ENCODE data around the gene TELO2.

The TELO2 gene

DNA sequence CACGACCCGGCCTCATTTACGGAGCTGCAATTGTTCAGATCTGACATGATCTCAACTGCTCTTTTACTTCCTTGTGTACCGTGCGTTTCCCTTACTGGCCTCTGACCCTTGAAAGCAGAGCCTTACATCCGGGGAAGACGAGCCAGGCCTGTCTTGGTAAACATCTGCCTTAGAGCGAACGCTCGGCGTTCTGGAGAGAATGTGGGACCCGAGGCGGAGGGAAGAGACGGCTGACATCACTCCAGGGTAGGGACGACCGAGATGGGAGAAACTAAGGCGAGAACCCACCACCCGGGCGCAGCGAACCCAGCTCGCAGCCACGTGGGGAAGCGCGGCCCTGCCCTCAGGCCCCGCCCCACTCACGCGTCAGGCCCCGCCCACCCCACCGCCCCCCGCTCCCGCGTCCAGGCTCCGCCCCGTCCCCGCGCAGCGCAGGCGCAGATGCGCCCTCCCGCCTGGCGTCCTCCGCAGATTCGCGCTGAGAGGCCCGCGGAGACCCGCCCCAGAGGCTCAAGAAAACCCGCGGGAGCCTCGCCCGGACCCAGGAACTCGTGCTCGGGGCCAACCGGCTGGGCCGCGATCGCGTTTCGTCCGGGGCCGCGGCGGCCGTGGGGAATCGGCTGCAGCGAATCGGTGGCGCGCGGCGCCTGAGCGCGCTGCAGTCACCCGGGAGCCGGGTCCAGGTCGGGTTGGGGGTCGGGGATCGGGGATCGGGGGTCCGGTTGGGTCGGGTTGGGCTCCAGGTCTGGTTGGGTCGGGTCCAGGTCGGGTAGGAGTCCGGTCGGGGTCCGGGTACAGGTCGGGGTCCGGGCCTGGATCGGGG, at the start of gene TELO2:
TSS of gene TELO2 (plus strand) at position 438 of the 823 bp plus-strand sequence. CDS start 922 bp downstream, outside the sequence.
- peak within 1 kb of the TSS; percentile 77 for H3K4me3 ChIP-seq (ENCODE audit: low read depth, low read length)
- H3K27ac ChIP-seq (ENCODE audit: extremely low read depth, low read depth, low read length) = peak within 1 kb of the TSS; percentile 73
- POLR2A ChIA-PET = interaction anchor here (0.5 to 1.3 kb wide), 4 partner anchors 10 to 214 kb away, joined by 3 to 6 read pairs (median 4); partner anchors contain the start of gene MAPK8IP3
- H3K9me3 ChIP-seq (ENCODE audit: control insufficient read depth, insufficient read depth, low read depth, low read length) = no peaks in the 10 kb centered on the region
- 0 out of 2 replicates have a peak, but pooled peaks cover 2% of the 10 kb centered on the region for H3K4me1 ChIP-seq (ENCODE audit: control insufficient read depth, insufficient read depth, low read length)
- H3K36me3 ChIP-seq (ENCODE audit: control insufficient read depth in 2 of 2, insufficient read depth in 1 of 2, low read length in 2 of 2) = peaks cover 3 to 39% of the 10 kb centered on the region in 2 experiments; a peak in 2 of 3 replicates
- CTCF ChIA-PET = interaction anchor here (0.6 to 1.4 kb wide), 2 partner anchors 124 to 438 kb away, joined by 3 to 4 read pairs; no protein-coding TSS in a partner anchor
- TF ChIP-seq ZNF501 (tag by site-specific recombination; IDR thresholded peaks at IDR 0.05) (no peak), ZBTB48 (tag by site-specific recombination; IDR thresholded peaks at IDR 0.05) (no peak), ZNF354C (tag by site-specific recombination; IDR thresholded peaks at IDR 0.05; ENCODE audit: borderline replicate concordance, low read depth) (no peak), ZNF155 (tag by site-specific recombination; IDR thresholded peaks at IDR 0.05) (no peak), ZNF610 (tag by site-specific recombination; IDR thresholded peaks at IDR 0.05; ENCODE audit: borderline replicate concordance) (no peak), ZNF600 (tag by site-specific recombination; IDR thresholded peaks at IDR 0.05) (no peak), SCRT1 (tag by site-specific recombination; IDR thresholded peaks at IDR 0.05; ENCODE audit: borderline replicate concordance) (no peak), ZNF311 (tag by site-specific recombination; IDR thresholded peaks at IDR 0.05; ENCODE audit: borderline replicate concordance) (no peak), ZIC2 (tag by site-specific recombination; IDR thresholded peaks at IDR 0.05) (peak; percentile 33; the same call in 1 of the 2 replicates), ZNF335 (tag by site-specific recombination; conservative IDR thresholded peaks at IDR 0.05) (peak; percentile 75), ZNF16 (tag by site-specific recombination; IDR thresholded peaks at IDR 0.05; ENCODE audit: low read depth) (no peak), ZNF830 (tag by site-specific recombination; IDR thresholded peaks at IDR 0.05; ENCODE audit: low read depth) (no peak), ZNF791 (tag by site-specific recombination; IDR thresholded peaks at IDR 0.05) (no peak), ZNF175 (tag by site-specific recombination; IDR thresholded peaks at IDR 0.05) (no peak), ZNF664 (tag by site-specific recombination; IDR thresholded peaks at IDR 0.05) (no peak), ZBTB20 (tag by site-specific recombination; IDR thresholded peaks at IDR 0.05) (peak; percentile 50; the same call in 1 of the 2 replicates), GLI4 (tag by site-specific recombination; IDR thresholded peaks at IDR 0.05) (no peak), ZNF596 (tag by site-specific recombination; IDR thresholded peaks at IDR 0.05) (no peak), ZNF341 (tag by site-specific recombination; IDR thresholded peaks at IDR 0.05; ENCODE audit: low read depth) (no peak), GLIS1 (tag by site-specific recombination; IDR thresholded peaks at IDR 0.05) (no peak)
- TF ChIP-seq, protein P1, sequence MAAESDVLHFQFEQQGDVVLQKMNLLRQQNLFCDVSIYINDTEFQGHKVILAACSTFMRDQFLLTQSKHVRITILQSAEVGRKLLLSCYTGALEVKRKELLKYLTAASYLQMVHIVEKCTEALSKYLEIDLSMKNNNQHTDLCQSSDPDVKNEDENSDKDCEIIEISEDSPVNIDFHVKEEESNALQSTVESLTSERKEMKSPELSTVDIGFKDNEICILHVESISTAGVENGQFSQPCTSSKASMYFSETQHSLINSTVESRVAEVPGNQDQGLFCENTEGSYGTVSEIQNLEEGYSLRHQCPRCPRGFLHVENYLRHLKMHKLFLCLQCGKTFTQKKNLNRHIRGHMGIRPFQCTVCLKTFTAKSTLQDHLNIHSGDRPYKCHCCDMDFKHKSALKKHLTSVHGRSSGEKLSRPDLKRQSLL (tag by site-specific recombination; IDR thresholded peaks at IDR 0.05) = no peak
- TF ChIP-seq, protein P2, sequence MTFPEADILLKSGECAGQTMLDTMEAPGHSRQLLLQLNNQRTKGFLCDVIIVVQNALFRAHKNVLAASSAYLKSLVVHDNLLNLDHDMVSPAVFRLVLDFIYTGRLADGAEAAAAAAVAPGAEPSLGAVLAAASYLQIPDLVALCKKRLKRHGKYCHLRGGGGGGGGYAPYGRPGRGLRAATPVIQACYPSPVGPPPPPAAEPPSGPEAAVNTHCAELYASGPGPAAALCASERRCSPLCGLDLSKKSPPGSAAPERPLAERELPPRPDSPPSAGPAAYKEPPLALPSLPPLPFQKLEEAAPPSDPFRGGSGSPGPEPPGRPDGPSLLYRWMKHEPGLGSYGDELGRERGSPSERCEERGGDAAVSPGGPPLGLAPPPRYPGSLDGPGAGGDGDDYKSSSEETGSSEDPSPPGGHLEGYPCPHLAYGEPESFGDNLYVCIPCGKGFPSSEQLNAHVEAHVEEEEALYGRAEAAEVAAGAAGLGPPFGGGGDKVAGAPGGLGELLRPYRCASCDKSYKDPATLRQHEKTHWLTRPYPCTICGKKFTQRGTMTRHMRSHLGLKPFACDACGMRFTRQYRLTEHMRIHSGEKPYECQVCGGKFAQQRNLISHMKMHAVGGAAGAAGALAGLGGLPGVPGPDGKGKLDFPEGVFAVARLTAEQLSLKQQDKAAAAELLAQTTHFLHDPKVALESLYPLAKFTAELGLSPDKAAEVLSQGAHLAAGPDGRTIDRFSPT (tag by site-specific recombination; IDR thresholded peaks at IDR 0.05) = no peak
- TF ChIP-seq, protein P3, sequence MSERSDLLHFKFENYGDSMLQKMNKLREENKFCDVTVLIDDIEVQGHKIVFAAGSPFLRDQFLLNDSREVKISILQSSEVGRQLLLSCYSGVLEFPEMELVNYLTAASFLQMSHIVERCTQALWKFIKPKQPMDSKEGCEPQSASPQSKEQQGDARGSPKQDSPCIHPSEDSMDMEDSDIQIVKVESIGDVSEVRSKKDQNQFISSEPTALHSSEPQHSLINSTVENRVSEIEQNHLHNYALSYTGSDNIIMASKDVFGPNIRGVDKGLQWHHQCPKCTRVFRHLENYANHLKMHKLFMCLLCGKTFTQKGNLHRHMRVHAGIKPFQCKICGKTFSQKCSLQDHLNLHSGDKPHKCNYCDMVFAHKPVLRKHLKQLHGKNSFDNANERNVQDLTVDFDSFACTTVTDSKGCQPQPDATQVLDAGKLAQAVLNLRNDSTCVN (tag by site-specific recombination; optimal IDR thresholded peaks at IDR 0.05) = peak; percentile 93
- TF ChIP-seq, protein P4, sequence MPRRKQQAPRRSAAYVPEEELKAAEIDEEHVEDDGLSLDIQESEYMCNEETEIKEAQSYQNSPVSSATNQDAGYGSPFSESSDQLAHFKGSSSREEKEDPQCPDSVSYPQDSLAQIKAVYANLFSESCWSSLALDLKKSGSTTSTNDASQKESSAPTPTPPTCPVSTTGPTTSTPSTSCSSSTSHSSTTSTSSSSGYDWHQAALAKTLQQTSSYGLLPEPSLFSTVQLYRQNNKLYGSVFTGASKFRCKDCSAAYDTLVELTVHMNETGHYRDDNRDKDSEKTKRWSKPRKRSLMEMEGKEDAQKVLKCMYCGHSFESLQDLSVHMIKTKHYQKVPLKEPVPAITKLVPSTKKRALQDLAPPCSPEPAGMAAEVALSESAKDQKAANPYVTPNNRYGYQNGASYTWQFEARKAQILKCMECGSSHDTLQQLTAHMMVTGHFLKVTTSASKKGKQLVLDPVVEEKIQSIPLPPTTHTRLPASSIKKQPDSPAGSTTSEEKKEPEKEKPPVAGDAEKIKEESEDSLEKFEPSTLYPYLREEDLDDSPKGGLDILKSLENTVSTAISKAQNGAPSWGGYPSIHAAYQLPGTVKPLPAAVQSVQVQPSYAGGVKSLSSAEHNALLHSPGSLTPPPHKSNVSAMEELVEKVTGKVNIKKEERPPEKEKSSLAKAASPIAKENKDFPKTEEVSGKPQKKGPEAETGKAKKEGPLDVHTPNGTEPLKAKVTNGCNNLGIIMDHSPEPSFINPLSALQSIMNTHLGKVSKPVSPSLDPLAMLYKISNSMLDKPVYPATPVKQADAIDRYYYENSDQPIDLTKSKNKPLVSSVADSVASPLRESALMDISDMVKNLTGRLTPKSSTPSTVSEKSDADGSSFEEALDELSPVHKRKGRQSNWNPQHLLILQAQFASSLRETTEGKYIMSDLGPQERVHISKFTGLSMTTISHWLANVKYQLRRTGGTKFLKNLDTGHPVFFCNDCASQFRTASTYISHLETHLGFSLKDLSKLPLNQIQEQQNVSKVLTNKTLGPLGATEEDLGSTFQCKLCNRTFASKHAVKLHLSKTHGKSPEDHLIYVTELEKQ (tag by site-specific recombination; IDR thresholded peaks at IDR 0.05; ENCODE audit: borderline replicate concordance) = no peak
- TF ChIP-seq, protein P5, sequence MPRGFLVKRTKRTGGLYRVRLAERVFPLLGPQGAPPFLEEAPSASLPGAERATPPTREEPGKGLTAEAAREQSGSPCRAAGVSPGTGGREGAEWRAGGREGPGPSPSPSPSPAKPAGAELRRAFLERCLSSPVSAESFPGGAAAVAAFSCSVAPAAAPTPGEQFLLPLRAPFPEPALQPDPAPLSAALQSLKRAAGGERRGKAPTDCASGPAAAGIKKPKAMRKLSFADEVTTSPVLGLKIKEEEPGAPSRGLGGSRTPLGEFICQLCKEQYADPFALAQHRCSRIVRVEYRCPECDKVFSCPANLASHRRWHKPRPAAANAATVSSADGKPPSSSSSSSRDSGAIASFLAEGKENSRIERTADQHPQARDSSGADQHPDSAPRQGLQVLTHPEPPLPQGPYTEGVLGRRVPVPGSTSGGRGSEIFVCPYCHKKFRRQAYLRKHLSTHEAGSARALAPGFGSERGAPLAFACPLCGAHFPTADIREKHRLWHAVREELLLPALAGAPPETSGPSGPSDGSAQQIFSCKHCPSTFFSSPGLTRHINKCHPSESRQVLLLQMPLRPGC (tag by site-specific recombination; IDR thresholded peaks at IDR 0.05) = no peak
- TF ChIP-seq, protein P6, sequence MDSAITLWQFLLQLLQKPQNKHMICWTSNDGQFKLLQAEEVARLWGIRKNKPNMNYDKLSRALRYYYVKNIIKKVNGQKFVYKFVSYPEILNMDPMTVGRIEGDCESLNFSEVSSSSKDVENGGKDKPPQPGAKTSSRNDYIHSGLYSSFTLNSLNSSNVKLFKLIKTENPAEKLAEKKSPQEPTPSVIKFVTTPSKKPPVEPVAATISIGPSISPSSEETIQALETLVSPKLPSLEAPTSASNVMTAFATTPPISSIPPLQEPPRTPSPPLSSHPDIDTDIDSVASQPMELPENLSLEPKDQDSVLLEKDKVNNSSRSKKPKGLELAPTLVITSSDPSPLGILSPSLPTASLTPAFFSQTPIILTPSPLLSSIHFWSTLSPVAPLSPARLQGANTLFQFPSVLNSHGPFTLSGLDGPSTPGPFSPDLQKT (IDR thresholded peaks at IDR 0.05; ENCODE audit: borderline replicate concordance, low read depth, low read length) = no peak
